Smooth muscle cell (in vitro differentiated cells): Measurements from ENCODE around the gene CARMIL1. TPM values are rescaled to one million over a fixed set of nuclear protein-coding genes. Genes with fewer than 3 reads are reported as not detected.
A peak's percentile ranks its signal among the peaks of the same experiment; 100 is the strongest.

Experiments used
- DNase-seq: peaks from one replicate; lab custom pipeline; 2025; ENCODE audit not compliant: unreplicated experiment; lab: John Stamatoyannopoulos, UW
- H2AFZ ChIP-seq: fragments of 200-600 bp; sonication (generic); 2 replicates; pipeline ENCODE4 v1.6.0; 2016; ENCODE audit warnings: antibody characterized with exemption, low read depth, mild to moderate bottlenecking
- H3F3A ChIP-seq: fragments of 200-600 bp; sonication (generic); 2 replicates; pipeline ENCODE4 v1.6.0; 2017; ENCODE audit warnings: antibody characterized with exemption, low read depth
- H3K27ac ChIP-seq: fragments of 200-600 bp; sonication (generic); 2 replicates; pipeline ENCODE4 v1.5.1; 2016; ENCODE audit warnings: low read depth, mild to moderate bottlenecking
- H3K27me3 ChIP-seq: fragments of 200-600 bp; sonication (generic); 2 replicates; pipeline ENCODE4 v1.6.1; 2016; ENCODE audit warnings: low read depth, mild to moderate bottlenecking
- H3K36me3 ChIP-seq: fragments of 200-600 bp; sonication (generic); 2 replicates; pipeline ENCODE4 v1.5.1; 2016; ENCODE audit warnings: low read depth
- H3K4me1 ChIP-seq: fragments of 200-600 bp; sonication (generic); 2 replicates; pipeline ENCODE4 v1.5.1; 2016; ENCODE audit warnings: low read depth
- H3K4me2 ChIP-seq: fragments of 200-600 bp; sonication (generic); 2 replicates; pipeline ENCODE4 v1.6.0; 2016; ENCODE audit warnings: mild to moderate bottlenecking
- H3K4me3 ChIP-seq: fragments of 200-600 bp; sonication (generic); 2 replicates; pipeline ENCODE4 v1.5.1; 2016; ENCODE audit warnings: mild to moderate bottlenecking
- H3K79me2 ChIP-seq: fragments of 200-600 bp; sonication (generic); 2 replicates; pipeline ENCODE4 v1.6.0; 2016; ENCODE audit warnings: low read depth, mild to moderate bottlenecking
- H3K9ac ChIP-seq: fragments of 200-600 bp; sonication (generic); 2 replicates; pipeline ENCODE4 v1.6.0; 2016; ENCODE audit warnings: low read depth
- H3K9me3 ChIP-seq: fragments of 200-600 bp; sonication (generic); replicated peaks from 2 replicates; pipeline ENCODE4 v1.5.1; 2016; ENCODE audit warnings: low read depth
- H4K20me1 ChIP-seq: fragments of 200-600 bp; sonication (generic); 2 replicates; pipeline ENCODE4 v1.6.0; 2016; ENCODE audit warnings: low read depth
- CTCF ChIP-seq: fragments of 200-600 bp; sonication (generic); IDR thresholded peaks from 2 replicates; pipeline ENCODE4 v1.5.1; 2017; ENCODE audit warnings: borderline replicate concordance, mild to moderate bottlenecking, antibody characterized with exemption; ENCODE audit not compliant: insufficient read depth, poor library complexity, severe bottlenecking
- WGBS: methylation state at CpG from one replicate; pipeline ENCODE4 v1.1.7; 2016; ENCODE audit warnings: low lambda C conversion rate; 5-methylcytosine and 5-hydroxymethylcytosine counted together
- polyA plus RNA-seq: library from polyadenylated mRNA; unstranded; fragments of >200 nt; fragmentation: Nextera tagmentation; extraction: Ambion mirVana; gene quantifications from 2 replicates; pipeline ENCODE4 v1.2.1, GENCODE V29; 2016
- total RNA-seq: library from RNA; depleted of rRNA; stranded (reverse); fragments of >200 nt; gene quantifications from 2 replicates; pipeline ENCODE4 v1.2.3, GENCODE V29; 2014

The CARMIL1 gene
- total and polyA plus RNA-seq, 2 experiments from 2014 or later: 7.6 to 24.1 TPM

GRCh38 chr6:25354078-25354932, 75.1 kb downstream of the CARMIL1 start:
- Histone ChIP-seq H3K4me2 (no peak overlapping the region), H3K79me2 (peaks cover 14% of the 10 kb centered on the region), H3F3A (no peaks in the 10 kb centered on the region), H4K20me1 (peaks cover 12% of the 10 kb centered on the region), H3K36me3 (no peaks in the 10 kb centered on the region), H3K4me1 (peaks cover 5% of the 10 kb centered on the region), H3K9me3 (no peaks in the 10 kb centered on the region), H2AFZ (no peak overlapping the region), H3K27ac (no peak overlapping the region), H3K27me3 (no peaks in the 10 kb centered on the region), H3K9ac (no peak overlapping the region), H3K4me3 (no peak overlapping the region)
- WGBS: 48% methylated on average over 5 of the region's 5 CpGs
- DNase-seq: no peak
- no peak for TF ChIP-seq CTCF

DNA sequence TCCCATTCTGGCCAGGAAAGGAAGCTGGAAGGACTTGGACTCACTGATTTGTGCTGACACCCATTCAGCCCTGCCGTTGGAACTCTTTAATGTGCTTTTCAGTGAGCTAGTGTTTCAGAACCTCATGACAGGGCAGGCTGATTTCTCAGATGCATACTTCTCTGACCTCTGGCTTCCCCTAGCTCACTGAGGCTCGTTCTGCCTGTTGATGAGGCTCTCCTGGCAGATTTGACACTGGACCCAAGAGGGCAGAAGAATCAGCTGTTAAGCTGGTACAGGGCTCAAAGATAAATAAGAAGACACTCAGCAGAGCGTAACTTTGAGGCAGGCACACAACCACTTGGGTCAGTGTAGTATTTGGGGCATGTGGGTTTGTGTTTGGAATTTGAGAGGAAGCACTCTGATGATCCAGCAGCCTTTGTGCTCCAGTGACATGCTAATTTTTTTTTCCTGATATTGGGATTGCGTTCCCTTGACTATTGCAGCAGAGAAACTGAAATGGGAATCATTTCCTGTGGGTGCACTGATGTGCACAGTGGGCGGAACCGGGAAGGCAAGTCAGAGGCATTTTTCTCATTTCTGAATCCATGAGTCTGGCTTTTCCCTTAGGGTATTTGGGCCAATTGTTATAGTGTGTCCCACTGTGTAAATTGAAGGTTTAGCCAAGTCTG, 80.2 kb downstream of the CARMIL1 start:
- H3F3A ChIP-seq: no peaks in the 10 kb centered on the region
- no peaks in the 10 kb centered on the region for H3K27me3 ChIP-seq
- H3K4me2 ChIP-seq: peak overlapping the region; percentile 79
- H4K20me1 ChIP-seq: peaks cover 14% of the 10 kb centered on the region
- H3K36me3 ChIP-seq: no peaks in the 10 kb centered on the region
- no peak for DNase-seq
- 27% methylated on average over 6 of the region's 6 CpGs for WGBS
- no peak overlapping the region for H3K4me3 ChIP-seq
- peak overlapping the region; percentile 42 for H3K9ac ChIP-seq
- H3K9me3 ChIP-seq: no peaks in the 10 kb centered on the region
- TF ChIP-seq CTCF: no peak
- H3K27ac ChIP-seq: peak overlapping the region; percentile 68
- H3K79me2 ChIP-seq: peaks cover 18% of the 10 kb centered on the region
- H3K4me1 ChIP-seq: peaks cover 18% of the 10 kb centered on the region
- H2AFZ ChIP-seq: peak overlapping the region; percentile 73

GRCh38 chr6:25359891-25360290, 80.7 kb downstream of the CARMIL1 start:
- H2AFZ ChIP-seq: no peak overlapping the region
- no peak for DNase-seq
- H4K20me1 ChIP-seq: peaks cover 14% of the 10 kb centered on the region
- peaks cover 18% of the 10 kb centered on the region for H3K79me2 ChIP-seq
- no peak overlapping the region for H3K4me3 ChIP-seq
- peak overlapping the region; percentile 68 for H3K27ac ChIP-seq
- H3K27me3 ChIP-seq: no peaks in the 10 kb centered on the region
- no peaks in the 10 kb centered on the region for H3K9me3 ChIP-seq
- no peaks in the 10 kb centered on the region for H3K36me3 ChIP-seq
- H3K9ac ChIP-seq: no peak overlapping the region
- no peak for TF ChIP-seq CTCF
- H3F3A ChIP-seq: no peaks in the 10 kb centered on the region
- peak overlapping the region; percentile 79 for H3K4me2 ChIP-seq
- 78% methylated on average over 2 of the region's 2 CpGs for WGBS
- peaks cover 18% of the 10 kb centered on the region for H3K4me1 ChIP-seq
